Measurements from ENCODE around the gene FAM47E. TPM values are rescaled to one million over a fixed set of nuclear protein-coding genes. Genes with fewer than 3 reads are reported as not detected.

FAM47E gene
- total RNA-seq, 1 donor from 2014 or later = 1.6 TPM

- Mint-ChIP-seq H3K4me3 (peak overlapping the region; percentile 95), H3K4me1 (peaks cover 58% of the 10 kb centered on the region), H3K36me3 (ENCODE audit: low read depth) (no peaks in the 10 kb centered on the region), H3K27me3 (ENCODE audit: low read depth) (no peaks in the 10 kb centered on the region), H3K9me3 (no peaks in the 10 kb centered on the region), H3K27ac (ENCODE audit: unreplicated experiment) (peak overlapping the region; percentile 96)
- DNase-seq (ENCODE audit: low read depth, low spot score) = no peak
- TF ChIP-seq, protein P1, sequence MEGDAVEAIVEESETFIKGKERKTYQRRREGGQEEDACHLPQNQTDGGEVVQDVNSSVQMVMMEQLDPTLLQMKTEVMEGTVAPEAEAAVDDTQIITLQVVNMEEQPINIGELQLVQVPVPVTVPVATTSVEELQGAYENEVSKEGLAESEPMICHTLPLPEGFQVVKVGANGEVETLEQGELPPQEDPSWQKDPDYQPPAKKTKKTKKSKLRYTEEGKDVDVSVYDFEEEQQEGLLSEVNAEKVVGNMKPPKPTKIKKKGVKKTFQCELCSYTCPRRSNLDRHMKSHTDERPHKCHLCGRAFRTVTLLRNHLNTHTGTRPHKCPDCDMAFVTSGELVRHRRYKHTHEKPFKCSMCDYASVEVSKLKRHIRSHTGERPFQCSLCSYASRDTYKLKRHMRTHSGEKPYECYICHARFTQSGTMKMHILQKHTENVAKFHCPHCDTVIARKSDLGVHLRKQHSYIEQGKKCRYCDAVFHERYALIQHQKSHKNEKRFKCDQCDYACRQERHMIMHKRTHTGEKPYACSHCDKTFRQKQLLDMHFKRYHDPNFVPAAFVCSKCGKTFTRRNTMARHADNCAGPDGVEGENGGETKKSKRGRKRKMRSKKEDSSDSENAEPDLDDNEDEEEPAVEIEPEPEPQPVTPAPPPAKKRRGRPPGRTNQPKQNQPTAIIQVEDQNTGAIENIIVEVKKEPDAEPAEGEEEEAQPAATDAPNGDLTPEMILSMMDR (conservative IDR thresholded peaks at IDR 0.05) = no peak
These were observed 38.6 kb upstream of the FAM47E start for GRCh38 chr4:76212851-76213414.

- H3K4me3 Mint-ChIP-seq = peak within 1 kb of the TSS; percentile 95
These were observed 37.9 kb upstream of the FAM47E start, which contains the start of gene SCARB2 for GRCh38 chr4:76213415-76214176. SCARB2 (minus strand) TSS chr4:76213824; CDS start chr4:76213543, 281 bp downstream.

GRCh38 chr4:76214177-76214675, 37.3 kb upstream of the FAM47E start:
- H3K27ac Mint-ChIP-seq (ENCODE audit: unreplicated experiment) = peak overlapping the region; percentile 71
- TF ChIP-seq, protein P1 (conservative IDR thresholded peaks at IDR 0.05) = no peak
- no peak for DNase-seq (ENCODE audit: low read depth, low spot score)

More at GRCh38 chr4:76213415-76214176, 37.9 kb upstream of the FAM47E start, which contains the start of gene SCARB2:
- DNase-seq (ENCODE audit: low read depth, low spot score) = peak; percentile 70
- H3K36me3 Mint-ChIP-seq (ENCODE audit: low read depth) = no peaks in the 10 kb centered on the region
- H3K9me3 Mint-ChIP-seq = no peaks in the 10 kb centered on the region
- H3K27me3 Mint-ChIP-seq (ENCODE audit: low read depth) = no peaks in the 10 kb centered on the region
- TF ChIP-seq, protein P1 (conservative IDR thresholded peaks at IDR 0.05) = no peak
- H3K27ac Mint-ChIP-seq (ENCODE audit: unreplicated experiment) = peak within 1 kb of the TSS; percentile 96
- H3K4me1 Mint-ChIP-seq = peaks cover 51% of the 10 kb centered on the region

GRCh38 chr4:76215077-76215476, 36.4 kb upstream of the FAM47E start:
- Mint-ChIP-seq H3K27ac (ENCODE audit: unreplicated experiment) (no peak overlapping the region), H3K27me3 (ENCODE audit: low read depth) (no peaks in the 10 kb centered on the region), H3K36me3 (ENCODE audit: low read depth) (no peaks in the 10 kb centered on the region), H3K4me1 (peaks cover 46% of the 10 kb centered on the region), H3K4me3 (peak overlapping the region; percentile 60), H3K9me3 (no peaks in the 10 kb centered on the region)
- TF ChIP-seq, protein P1 (conservative IDR thresholded peaks at IDR 0.05) = no peak
- DNase-seq (ENCODE audit: low read depth, low spot score) = no peak

More at GRCh38 chr4:76214177-76214675, 37.3 kb upstream of the FAM47E start:
- Mint-ChIP-seq H3K4me3 (peak overlapping the region; percentile 82), H3K4me1 (peaks cover 47% of the 10 kb centered on the region), H3K9me3 (no peaks in the 10 kb centered on the region), H3K36me3 (ENCODE audit: low read depth) (no peaks in the 10 kb centered on the region), H3K27me3 (ENCODE audit: low read depth) (no peaks in the 10 kb centered on the region)

- peaks cover 31% of the 10 kb centered on the region for H3K4me1 Mint-ChIP-seq
- H3K27me3 Mint-ChIP-seq (ENCODE audit: low read depth) = no peaks in the 10 kb centered on the region
- H3K36me3 Mint-ChIP-seq (ENCODE audit: low read depth) = no peaks in the 10 kb centered on the region
- no peaks in the 10 kb centered on the region for H3K9me3 Mint-ChIP-seq
- peak overlapping the region; percentile 82 for H3K4me3 Mint-ChIP-seq
- H3K27ac Mint-ChIP-seq (ENCODE audit: unreplicated experiment) = peak overlapping the region; percentile 48
- no peak for DNase-seq (ENCODE audit: low read depth, low spot score)
- TF ChIP-seq, protein P1 (conservative IDR thresholded peaks at IDR 0.05) = no peak
These were observed 35.0 kb upstream of the FAM47E start for GRCh38 chr4:76216524-76216923.

Data from neural crest cell (in vitro differentiated cells).